K562 (cell line): ENCODE results near the gene GTPBP6. TPM values are rescaled to one million over a fixed set of nuclear protein-coding genes. Genes with fewer than 3 reads are reported as not detected.

ENCODE experiments used
- ATAC-seq: fragments of 200-7000 bp; cut with Tn5 transposase; 3 replicates; pipeline ENCODE4 v1.9.1; 2020; ENCODE audit warnings: moderate library complexity
- BruUV-seq: library from RNA; stranded (reverse); fragments of 400-500 nt; replicated peaks from 2 replicates; lab custom pipeline; 2021; lab: Mats Ljungman, UMichigan
- CTCF ChIA-PET: fragments of 300-600 bp; formaldehyde crosslinking; extraction: SDS; loops from one replicate; lab custom pipeline; 2021; ENCODE audit warnings: low intra/inter-chr PET ratio; lab: Yijun Ruan, JAX
- POLR2A ChIA-PET: fragments of 300-600, 350-650 bp; sonication (Branson Sonifier 250); formaldehyde crosslinking; extraction: SDS; loops from one replicate; lab custom pipeline; 2021; ENCODE audit warnings: antibody characterized with exemption, inconsistent platforms; lab: Yijun Ruan, JAX
- DNase-seq, 4 experiments: peaks; one replicate each; pipeline versions ENCODE4 v3.0.0 to v3.0.0-alpha.2; 2011 to 2018; ENCODE audit warnings: low spot score in 3 of 4, mixed read lengths in 3 of 4; ENCODE audit errors: extremely low read depth in 1 of 4
- FAIRE-seq: peaks from 2 replicates; lab custom pipeline; 2011; peaks lifted over from hg19 to GRCh38; lab: Jason Lieb, UNC
- H2AFZ ChIP-seq: 2 replicates; pipeline ENCODE4 v1.6.0; 2011; ENCODE audit warnings: low read depth, low read length, control low read depth, inconsistent platforms
- H3K27ac ChIP-seq: fragments of 200-600 bp; 3 replicates; pipeline ENCODE4 v1.8.0; 2011; ENCODE audit warnings: low read depth, mild to moderate bottlenecking, control low read depth, inconsistent platforms, low read length, moderate library complexity, mixed read lengths; ENCODE audit errors: extremely low read depth
- H3K27me3 ChIP-seq, 2 experiments: fragments of 300-600 bp in 1 of 2; 2 replicates in 1 of 2; 3 replicates in 1 of 2; pipeline versions ENCODE4 v1.6.0 to v1.8.0; 2011; ENCODE audit warnings: inconsistent platforms in 2 of 2, low read length in 2 of 2, mild to moderate bottlenecking in 1 of 2, mixed read lengths in 1 of 2, moderate library complexity in 1 of 2; ENCODE audit not compliant: control insufficient read depth in 2 of 2, insufficient read depth in 2 of 2
- H3K36me3 ChIP-seq: fragments of 300-600 bp; 3 replicates; pipeline ENCODE4 v1.8.0; 2011; ENCODE audit warnings: mild to moderate bottlenecking, low read length, inconsistent platforms; ENCODE audit not compliant: control insufficient read depth, insufficient read depth
- H3K4me1 ChIP-seq, 2 experiments: fragments of 200-600 bp in 1 of 2; replicated peaks in 1 of 2; 2 replicates in 1 of 2; 3 replicates in 1 of 2; pipeline versions ENCODE4 v1.5.1 to v1.8.0; 2011; ENCODE audit warnings: inconsistent platforms in 2 of 2, low read length in 2 of 2, mild to moderate bottlenecking in 1 of 2, mixed read lengths in 1 of 2, moderate library complexity in 1 of 2; ENCODE audit not compliant: control insufficient read depth in 2 of 2, insufficient read depth in 2 of 2
- H3K4me2 ChIP-seq: 2 replicates; pipeline ENCODE4 v1.6.1; 2011; ENCODE audit warnings: low read length, control low read depth, inconsistent platforms, mixed read lengths; ENCODE audit not compliant: insufficient read depth
- H3K4me3 ChIP-seq: fragments of 200-600 bp; sonication (generic), shearing (Covaris generic); 2 replicates; pipeline ENCODE4 v1.5.1; 2016; ENCODE audit warnings: control low read depth, inconsistent platforms
- H3K79me2 ChIP-seq: fragments of 200-600 bp; 3 replicates; pipeline ENCODE4 v1.8.0; 2011; ENCODE audit warnings: low read length, inconsistent platforms; ENCODE audit not compliant: control insufficient read depth, insufficient read depth
- H3K9ac ChIP-seq, 2 experiments: 2 replicates each; pipeline versions ENCODE4 v1.6.0 to v1.6.1; 2011; ENCODE audit warnings: low read depth in 2 of 2, low read length in 2 of 2, control low read depth in 1 of 2, inconsistent platforms in 1 of 2, mild to moderate bottlenecking in 1 of 2, mixed read lengths in 1 of 2; ENCODE audit not compliant: insufficient read depth in 1 of 2
- H3K9me1 ChIP-seq: one replicate; pipeline ENCODE4 v1.6.0; 2011; ENCODE audit warnings: inconsistent platforms, mild to moderate bottlenecking, low read length, moderate library complexity; ENCODE audit not compliant: control insufficient read depth, insufficient read depth
- H3K9me3 ChIP-seq: replicated peaks from 2 replicates; pipeline ENCODE4 v1.5.1; 2011; ENCODE audit warnings: low read depth, low read length, inconsistent platforms; ENCODE audit not compliant: control insufficient read depth, insufficient read depth
- H4K20me1 ChIP-seq: replicated peaks from 2 replicates; pipeline ENCODE4 v1.6.1; 2011; ENCODE audit warnings: low read length, inconsistent platforms, mixed read lengths; ENCODE audit not compliant: control insufficient read depth, insufficient read depth
- MIER1 ChIP-seq: fragments of 450-650 bp; IDR thresholded peaks from 2 replicates; pipeline ENCODE4 v1.6.1; 2016; ENCODE audit warnings: antibody characterized with exemption, mild to moderate bottlenecking, low read depth
- POLR2G ChIP-seq: fragments of 200-400 bp; formaldehyde crosslinking; IDR thresholded peaks from 2 replicates; pipeline ENCODE4 v1.6.1; 2017; ENCODE audit warnings: low read depth, mild to moderate bottlenecking, antibody characterized with exemption, low read length, moderate library complexity
- POU5F1 ChIP-seq: fragments of 150-350 bp; IDR thresholded peaks from 2 replicates; pipeline ENCODE4 v1.6.1; 2014; ENCODE audit warnings: borderline replicate concordance, low read length, low read depth, mild to moderate bottlenecking; ENCODE audit not compliant: partially characterized antibody
- RBFOX2 ChIP-seq: fragments of 200-400 bp; formaldehyde crosslinking; IDR thresholded peaks from 2 replicates; pipeline ENCODE4 v1.6.1; 2017; ENCODE audit warnings: low read depth, mild to moderate bottlenecking, low read length, moderate library complexity
- SIN3B ChIP-seq: fragments of 450-650 bp; IDR thresholded peaks from 2 replicates; pipeline ENCODE4 v1.6.1; 2017; ENCODE audit warnings: low read depth, mild to moderate bottlenecking, moderate library complexity
- SMARCC2 ChIP-seq: fragments of 450-650 bp; IDR thresholded peaks from 2 replicates; pipeline ENCODE4 v1.6.1; 2017; ENCODE audit warnings: antibody characterized with exemption, moderate library complexity, mild to moderate bottlenecking, low read depth
- ZNF121 ChIP-seq: sonication (generic); formaldehyde crosslinking; conservative IDR thresholded peaks from 2 replicates; pipeline ENCODE4 v1.8.0; 2022; ENCODE audit warnings: missing genetic modification reagents
- WGBS: fragments of 100-300 bp; shearing (Covaris generic); methylation state at CpG from one replicate; pipeline ENCODE4 v1.1.6; 2016; ENCODE audit warnings: low coverage, mixed read lengths; ENCODE audit not compliant: insufficient coverage; ENCODE audit errors: missing lambda C conversion rate; 5-methylcytosine and 5-hydroxymethylcytosine counted together
- in situ Hi-C: fragments of 300-500 bp; cut with MboI; formaldehyde crosslinking; loops from 4 replicates; pipeline ENCODE4 v1.15.0; 2018; ENCODE audit warnings: inconsistent platforms, mixed read lengths
- intact Hi-C: fragments of 100-400 bp; cut with micrococcal nuclease; formaldehyde crosslinking; loops from 2 replicates; pipeline ENCODE4 v1.14.2; 2022
- polyA plus RNA-seq, 8 experiments: library from polyadenylated mRNA; depleted of rRNA in 4 of 8; stranded (reverse) in 5 of 8; unstranded in 3 of 8; fragments of >200 nt; fragmentation: Nextera tagmentation in 2 of 8; fragmentation: Illumina TruSeq in 1 of 8; extraction: Ambion mirVana in 2 of 8; extraction: Trizol in 1 of 8; gene quantifications; 2 replicates each; pipeline versions ENCODE4 v1.2.1 to v1.2.3, GENCODE V29; 2011 to 2014; ENCODE audit warnings: inconsistent platforms in 1 of 8, missing spikeins in 1 of 8
- total RNA-seq, 7 experiments: library from RNA; depleted of rRNA in 6 of 7; stranded (reverse); fragments of >200 nt in 6 of 7; fragmentation: Illumina TruSeq in 2 of 7; extraction: Trizol in 2 of 7; gene quantifications; 2 replicates each; pipeline versions ENCODE4 v1.2.1 to v1.2.3, GENCODE V29; 2011 to 2021; ENCODE audit warnings: low replicate concordance in 1 of 7
- TF ChIP-seq, protein P1 (sequence below): fragments of 250-450 bp; sonication (Bioruptor Pico); IDR thresholded peaks from 2 replicates; pipeline ENCODE4 v1.4.0; 2020; ENCODE audit warnings: mild to moderate bottlenecking
- TF ChIP-seq, protein P2 (sequence below): fragments of 250-450 bp; sonication (Bioruptor Pico); IDR thresholded peaks from 2 replicates; pipeline ENCODE4 v1.4.0; 2020; ENCODE audit warnings: mild to moderate bottlenecking, moderate library complexity, borderline replicate concordance
- TF ChIP-seq, protein P3 (sequence below): IDR thresholded peaks from 2 replicates; pipeline ENCODE4 v1.6.1; 2011; ENCODE audit warnings: borderline replicate concordance, low read depth, mild to moderate bottlenecking, moderate library complexity, low read length; ENCODE audit not compliant: insufficient read depth, poor library complexity, severe bottlenecking

The GTPBP6 gene
- total and polyA plus RNA-seq, 9 of the 15 experiments (the other 6 are each of a cell fraction or from before 2014, with no cell fraction given), result 0.24 to 35.2 (median 8.0) TPM

DNA sequence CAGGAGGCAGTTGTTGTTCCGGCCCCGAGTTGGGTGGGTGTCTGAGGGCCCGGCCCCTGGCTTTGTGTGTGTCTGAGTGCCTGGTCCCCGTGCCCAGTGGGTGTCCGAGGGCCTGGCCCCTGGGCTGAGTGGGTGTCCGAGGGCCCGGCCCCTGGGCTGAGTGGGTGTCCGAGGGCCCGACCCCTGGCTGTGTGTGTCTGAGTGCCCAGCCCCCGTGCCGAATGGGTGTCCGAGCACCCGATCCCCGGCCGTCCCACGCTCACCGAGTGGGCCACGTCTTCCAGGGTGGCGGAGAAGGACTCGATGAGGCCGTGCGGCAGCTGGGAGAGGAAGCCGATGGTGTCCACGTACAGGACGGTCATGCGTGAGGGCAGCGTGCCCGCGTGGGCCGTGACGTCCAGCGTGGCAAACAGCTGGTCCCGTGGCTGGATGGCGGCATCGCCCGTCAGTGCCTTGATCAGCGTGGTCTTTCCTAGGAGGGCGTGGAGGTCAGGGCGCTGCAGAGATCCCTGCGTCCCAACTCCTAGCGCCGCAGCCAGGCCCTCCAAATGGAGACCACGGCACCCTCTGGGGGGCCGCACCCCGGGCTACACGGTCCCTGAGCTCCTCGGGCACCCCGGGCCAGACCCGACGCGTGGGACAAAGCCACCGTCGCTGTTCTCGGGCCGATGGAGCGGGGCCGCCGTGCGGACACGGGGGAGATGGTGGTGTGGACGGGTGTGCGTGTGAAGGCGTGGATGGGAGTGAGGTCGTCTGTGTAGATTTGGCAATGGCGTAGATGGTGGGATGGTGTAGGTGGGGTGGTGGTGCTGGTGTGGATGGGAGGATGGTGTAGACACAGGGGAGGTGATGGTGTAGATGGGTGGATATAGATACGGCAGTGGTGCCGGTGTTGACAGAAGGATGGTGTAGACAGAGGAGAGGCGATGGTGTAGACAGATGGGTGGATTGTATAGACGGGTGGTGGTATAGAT lies 7.2 kb downstream of the GTPBP6 start:
- ChIA-PET POLR2A (no interaction called here), CTCF (no interaction called here)
- no TSS peak for BruUV-seq
- WGBS, result 93% methylated on average over 26 of the region's 69 CpGs
- Histone ChIP-seq H3K27ac (no peak overlapping the region), H3K79me2 (peaks cover 4% of the 10 kb centered on the region; the same call in 2 of the 3 replicates), H3K4me3 (no peak overlapping the region), H2AFZ (no peak overlapping the region), H3K27me3 (no peaks in the 10 kb centered on the region), H3K36me3 (peaks cover 70% of the 10 kb centered on the region), H3K9me3 (no peaks in the 10 kb centered on the region), H3K9me1 (no peaks in the 10 kb centered on the region), H3K4me2 (no peak overlapping the region), H3K4me1 (peaks cover 0 to 12% of the 10 kb centered on the region in 2 experiments; a peak in 2 of 5 replicates), H4K20me1 (no peaks in the 10 kb centered on the region), H3K9ac (no peak overlapping the region)
- FAIRE-seq (no peak), ATAC-seq (no peak), DNase-seq (no peak)
- intact Hi-C loops (no loop called here), in situ Hi-C loops (no loop called here)
- TF ChIP-seq MIER1 (no peak), RBFOX2 (0 out of 2 replicates have a peak, but pooled peaks have one; percentile 38), ZNF121 (CRISPR knock-in tag) (no peak), SMARCC2 (no peak), POU5F1 (no peak), POLR2G (peak; percentile 53), SIN3B (no peak)
- TF ChIP-seq, protein P1, sequence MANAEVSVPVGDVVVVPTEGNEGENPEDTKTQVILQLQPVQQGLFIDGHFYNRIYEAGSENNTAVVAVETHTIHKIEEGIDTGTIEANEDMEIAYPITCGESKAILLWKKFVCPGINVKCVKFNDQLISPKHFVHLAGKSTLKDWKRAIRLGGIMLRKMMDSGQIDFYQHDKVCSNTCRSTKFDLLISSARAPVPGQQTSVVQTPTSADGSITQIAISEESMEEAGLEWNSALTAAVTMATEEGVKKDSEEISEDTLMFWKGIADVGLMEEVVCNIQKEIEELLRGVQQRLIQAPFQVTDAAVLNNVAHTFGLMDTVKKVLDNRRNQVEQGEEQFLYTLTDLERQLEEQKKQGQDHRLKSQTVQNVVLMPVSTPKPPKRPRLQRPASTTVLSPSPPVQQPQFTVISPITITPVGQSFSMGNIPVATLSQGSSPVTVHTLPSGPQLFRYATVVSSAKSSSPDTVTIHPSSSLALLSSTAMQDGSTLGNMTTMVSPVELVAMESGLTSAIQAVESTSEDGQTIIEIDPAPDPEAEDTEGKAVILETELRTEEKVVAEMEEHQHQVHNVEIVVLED (CRISPR knock-in tag), result no peak
- TF ChIP-seq, protein P2, sequence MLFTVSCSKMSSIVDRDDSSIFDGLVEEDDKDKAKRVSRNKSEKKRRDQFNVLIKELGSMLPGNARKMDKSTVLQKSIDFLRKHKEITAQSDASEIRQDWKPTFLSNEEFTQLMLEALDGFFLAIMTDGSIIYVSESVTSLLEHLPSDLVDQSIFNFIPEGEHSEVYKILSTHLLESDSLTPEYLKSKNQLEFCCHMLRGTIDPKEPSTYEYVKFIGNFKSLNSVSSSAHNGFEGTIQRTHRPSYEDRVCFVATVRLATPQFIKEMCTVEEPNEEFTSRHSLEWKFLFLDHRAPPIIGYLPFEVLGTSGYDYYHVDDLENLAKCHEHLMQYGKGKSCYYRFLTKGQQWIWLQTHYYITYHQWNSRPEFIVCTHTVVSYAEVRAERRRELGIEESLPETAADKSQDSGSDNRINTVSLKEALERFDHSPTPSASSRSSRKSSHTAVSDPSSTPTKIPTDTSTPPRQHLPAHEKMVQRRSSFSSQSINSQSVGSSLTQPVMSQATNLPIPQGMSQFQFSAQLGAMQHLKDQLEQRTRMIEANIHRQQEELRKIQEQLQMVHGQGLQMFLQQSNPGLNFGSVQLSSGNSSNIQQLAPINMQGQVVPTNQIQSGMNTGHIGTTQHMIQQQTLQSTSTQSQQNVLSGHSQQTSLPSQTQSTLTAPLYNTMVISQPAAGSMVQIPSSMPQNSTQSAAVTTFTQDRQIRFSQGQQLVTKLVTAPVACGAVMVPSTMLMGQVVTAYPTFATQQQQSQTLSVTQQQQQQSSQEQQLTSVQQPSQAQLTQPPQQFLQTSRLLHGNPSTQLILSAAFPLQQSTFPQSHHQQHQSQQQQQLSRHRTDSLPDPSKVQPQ (CRISPR knock-in tag), result no peak
- TF ChIP-seq, protein P3, sequence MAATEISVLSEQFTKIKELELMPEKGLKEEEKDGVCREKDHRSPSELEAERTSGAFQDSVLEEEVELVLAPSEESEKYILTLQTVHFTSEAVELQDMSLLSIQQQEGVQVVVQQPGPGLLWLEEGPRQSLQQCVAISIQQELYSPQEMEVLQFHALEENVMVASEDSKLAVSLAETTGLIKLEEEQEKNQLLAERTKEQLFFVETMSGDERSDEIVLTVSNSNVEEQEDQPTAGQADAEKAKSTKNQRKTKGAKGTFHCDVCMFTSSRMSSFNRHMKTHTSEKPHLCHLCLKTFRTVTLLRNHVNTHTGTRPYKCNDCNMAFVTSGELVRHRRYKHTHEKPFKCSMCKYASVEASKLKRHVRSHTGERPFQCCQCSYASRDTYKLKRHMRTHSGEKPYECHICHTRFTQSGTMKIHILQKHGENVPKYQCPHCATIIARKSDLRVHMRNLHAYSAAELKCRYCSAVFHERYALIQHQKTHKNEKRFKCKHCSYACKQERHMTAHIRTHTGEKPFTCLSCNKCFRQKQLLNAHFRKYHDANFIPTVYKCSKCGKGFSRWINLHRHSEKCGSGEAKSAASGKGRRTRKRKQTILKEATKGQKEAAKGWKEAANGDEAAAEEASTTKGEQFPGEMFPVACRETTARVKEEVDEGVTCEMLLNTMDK, result no peak
